Upper lobe of right lung (tissue), 1 donor: ENCODE results near the gene FAM168B. TPM values are rescaled to one million over a fixed set of nuclear protein-coding genes. Genes with fewer than 3 reads are reported as not detected.
"Not testable (repeated sequence)": the region's sequence is repeated elsewhere in the genome, so short reads cannot be mapped to it uniquely, and the experiment has no call there.

Experiments used
- ATAC-seq: fragments of 200-7000 bp; cut with Tn5 transposase; one replicate; pipeline ENCODE4 v1.9.1; 2020; ENCODE audit warnings: mild to moderate bottlenecking, moderate library complexity
- DNase-seq: peaks from one replicate; pipeline ENCODE4 v3.0.0-alpha.2; 2020
- H3K27ac ChIP-seq: fragments of 200-600 bp; one replicate; pipeline ENCODE4 v1.8.0; 2022
- H3K27me3 ChIP-seq: fragments of 200-600 bp; one replicate; pipeline ENCODE4 v1.8.0; 2022; ENCODE audit warnings: mild to moderate bottlenecking
- H3K36me3 ChIP-seq: fragments of 200-600 bp; one replicate; pipeline ENCODE4 v1.8.0; 2022
- H3K4me1 ChIP-seq: fragments of 200-600 bp; one replicate; pipeline ENCODE4 v1.8.0; 2022
- H3K4me3 ChIP-seq: fragments of 200-600 bp; one replicate; pipeline ENCODE4 v1.8.0; 2022; ENCODE audit warnings: mild to moderate bottlenecking
- H3K9me3 ChIP-seq: fragments of 200-600 bp; one replicate; pipeline ENCODE4 v1.8.0; 2022
- intact Hi-C: fragments of 100-400 bp; cut with DNase I; formaldehyde crosslinking; loops from one replicate; pipeline ENCODE4 v1.11.0; 2022
- total RNA-seq: library from RNA; stranded (reverse); fragmentation: NEBNext Ultra II Directional; extraction: Animal tissue kit (Norgen Biotek cat#: 25700); gene quantifications from one replicate; pipeline ENCODE4 v1.2.1, GENCODE V29; 2021
- TF ChIP-seq, protein P1 (sequence below): fragments of 200-600 bp; IDR thresholded peaks from one replicate; pipeline ENCODE4 v1.8.0; 2022; ENCODE audit warnings: antibody characterized with exemption
- donor health status: DM: no; HTN: yes; CAD: no; lungs with severe emphysema.

Gene FAM168B
- total RNA-seq, 1 donor from 2014 or later, result 77.8 TPM

- TF ChIP-seq, protein P1, sequence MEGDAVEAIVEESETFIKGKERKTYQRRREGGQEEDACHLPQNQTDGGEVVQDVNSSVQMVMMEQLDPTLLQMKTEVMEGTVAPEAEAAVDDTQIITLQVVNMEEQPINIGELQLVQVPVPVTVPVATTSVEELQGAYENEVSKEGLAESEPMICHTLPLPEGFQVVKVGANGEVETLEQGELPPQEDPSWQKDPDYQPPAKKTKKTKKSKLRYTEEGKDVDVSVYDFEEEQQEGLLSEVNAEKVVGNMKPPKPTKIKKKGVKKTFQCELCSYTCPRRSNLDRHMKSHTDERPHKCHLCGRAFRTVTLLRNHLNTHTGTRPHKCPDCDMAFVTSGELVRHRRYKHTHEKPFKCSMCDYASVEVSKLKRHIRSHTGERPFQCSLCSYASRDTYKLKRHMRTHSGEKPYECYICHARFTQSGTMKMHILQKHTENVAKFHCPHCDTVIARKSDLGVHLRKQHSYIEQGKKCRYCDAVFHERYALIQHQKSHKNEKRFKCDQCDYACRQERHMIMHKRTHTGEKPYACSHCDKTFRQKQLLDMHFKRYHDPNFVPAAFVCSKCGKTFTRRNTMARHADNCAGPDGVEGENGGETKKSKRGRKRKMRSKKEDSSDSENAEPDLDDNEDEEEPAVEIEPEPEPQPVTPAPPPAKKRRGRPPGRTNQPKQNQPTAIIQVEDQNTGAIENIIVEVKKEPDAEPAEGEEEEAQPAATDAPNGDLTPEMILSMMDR, result no peak
- intact Hi-C loops, result no loop called here
These were observed 619 bp upstream of the FAM168B start for GRCh38 chr2:131093696-131094462.

DNA sequence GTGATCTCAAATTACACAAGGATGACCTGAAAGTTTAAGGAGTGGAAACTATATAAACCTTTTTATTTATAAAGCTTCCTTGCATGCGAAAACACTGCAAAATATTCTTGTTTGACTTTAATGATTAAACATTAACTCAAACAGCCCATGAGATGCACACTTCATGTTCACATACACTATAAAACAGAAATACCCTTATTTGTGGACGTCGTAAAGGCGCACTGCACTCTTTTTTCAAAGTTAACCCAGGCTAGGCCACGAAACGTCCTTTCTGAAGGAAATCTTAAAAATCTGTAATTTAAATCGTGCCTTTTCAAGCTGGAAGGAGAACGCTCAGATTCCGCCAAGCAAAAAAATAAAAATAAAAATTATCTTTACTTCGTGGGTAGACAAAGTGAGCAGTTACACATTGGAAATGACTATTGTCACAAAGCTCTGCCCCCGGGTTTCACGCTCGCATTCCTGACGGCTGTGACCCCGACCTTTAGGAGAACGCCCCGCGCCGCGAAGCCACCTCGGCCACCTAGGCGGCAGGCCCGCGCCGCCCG is 728 bp downstream of the FAM168B start:
- Histone ChIP-seq H3K27ac (peak overlapping the region; percentile 89), H3K27me3 (no peaks in the 10 kb centered on the region), H3K9me3 (no peaks in the 10 kb centered on the region), H3K4me3 (peak overlapping the region; percentile 67), H3K4me1 (peaks cover 22% of the 10 kb centered on the region), H3K36me3 (peaks cover 16% of the 10 kb centered on the region)
- DNase-seq, result no peak
- no peak for ATAC-seq
- intact Hi-C loops, result no loop called here
- TF ChIP-seq, protein P1, result no peak

More at GRCh38 chr2:131093696-131094462, 619 bp upstream of the FAM168B start:
- H3K4me1 ChIP-seq, result peaks cover 22% of the 10 kb centered on the region
- no peak for DNase-seq
- peaks cover 3% of the 10 kb centered on the region for H3K36me3 ChIP-seq
- ATAC-seq, result peak; percentile 72
- no peaks in the 10 kb centered on the region for H3K27me3 ChIP-seq
- H3K9me3 ChIP-seq, result no peaks in the 10 kb centered on the region
- H3K27ac ChIP-seq, result peak overlapping the region; percentile 89
- peak overlapping the region; percentile 67 for H3K4me3 ChIP-seq

- intact Hi-C loops, result no loop called here
- Histone ChIP-seq H3K9me3 (no peaks in the 10 kb centered on the region), H3K4me1 (peaks cover 7% of the 10 kb centered on the region), H3K36me3 (peaks cover 60% of the 10 kb centered on the region), H3K27me3 (no peaks in the 10 kb centered on the region), H3K27ac (no peak overlapping the region), H3K4me3 (no peak overlapping the region)
- TF ChIP-seq, protein P1, result no peak
- ATAC-seq, result no peak
- no peak for DNase-seq
These were observed 7.6 kb downstream of the FAM168B start for GRCh38 chr2:131085646-131086045.

DNA sequence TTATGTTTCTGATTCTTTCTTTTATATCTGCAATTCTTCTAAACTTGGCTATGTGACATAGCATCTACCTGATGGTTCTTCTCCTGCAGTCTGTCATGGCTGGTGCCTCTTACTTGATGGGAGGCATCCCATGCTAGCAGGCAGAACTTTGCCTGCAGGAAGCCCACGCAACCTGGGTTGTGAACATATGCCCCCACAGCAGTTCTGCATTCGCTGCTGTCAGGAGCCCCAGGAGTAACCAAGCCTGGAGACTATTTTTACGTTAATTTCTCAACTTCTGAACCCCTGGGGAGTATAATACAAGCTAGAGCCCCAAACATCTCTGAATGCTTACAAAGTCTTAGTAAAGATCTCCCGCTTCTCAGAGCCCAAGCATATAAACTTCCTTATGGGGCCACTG is 12.1 kb downstream of the FAM168B start:
- DNase-seq (no peak), ATAC-seq (no peak)
- no peaks in the 10 kb centered on the region for H3K9me3 ChIP-seq
- TF ChIP-seq, protein P1, result no peak
- H3K27me3 ChIP-seq, result no peaks in the 10 kb centered on the region
- no peak overlapping the region for H3K4me3 ChIP-seq
- intact Hi-C loops, result no loop called here
- H3K27ac ChIP-seq, result no peak overlapping the region
- H3K4me1 ChIP-seq, result peaks cover 9% of the 10 kb centered on the region
- peaks cover 78% of the 10 kb centered on the region for H3K36me3 ChIP-seq

GRCh38 chr2:131079931-131080330 is 13.3 kb downstream of the FAM168B start:
- H3K27ac ChIP-seq, H3K4me1 ChIP-seq, H3K9me3 ChIP-seq, ATAC-seq, H3K27me3 ChIP-seq, intact Hi-C loops, H3K4me3 ChIP-seq, DNase-seq: not testable (repeated sequence)
- H3K36me3 ChIP-seq, result peaks cover 79% of the 10 kb centered on the region

DNA sequence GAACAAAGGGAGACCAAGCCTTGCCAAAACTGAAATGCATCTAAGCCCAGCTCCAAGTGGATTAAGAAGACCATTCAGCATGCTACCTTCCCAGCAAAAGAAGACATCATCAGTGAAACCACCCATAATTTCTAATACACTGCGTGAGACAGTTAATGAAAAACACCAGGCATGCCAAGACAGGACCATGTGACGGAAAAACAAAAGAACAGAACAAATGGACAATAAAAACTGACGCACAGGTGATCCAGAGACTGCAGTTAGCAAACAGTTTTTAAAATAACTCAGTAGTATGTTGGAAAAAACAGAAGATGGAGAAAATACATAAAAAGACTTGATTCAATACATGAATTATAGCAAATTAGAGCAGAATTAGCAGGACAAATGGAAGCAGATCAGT is 15.3 kb downstream of the FAM168B start:
- peaks cover 86% of the 10 kb centered on the region for H3K36me3 ChIP-seq
- ATAC-seq (no peak), DNase-seq (no peak)
- H3K4me3 ChIP-seq, result no peak overlapping the region
- H3K27me3 ChIP-seq, result no peaks in the 10 kb centered on the region
- TF ChIP-seq, protein P1, result no peak
- H3K27ac ChIP-seq, result no peak overlapping the region
- H3K9me3 ChIP-seq, result no peaks in the 10 kb centered on the region
- H3K4me1 ChIP-seq, result peaks cover 9% of the 10 kb centered on the region
- intact Hi-C loops, result no loop called here
